GM12878 (cell line): ENCODE data around the gene EPB41L4A. TPM values are rescaled to one million over a fixed set of nuclear protein-coding genes. Genes with fewer than 3 reads are reported as not detected.

ENCODE experiments used
- ATAC-seq: fragments of 200-7000 bp; cut with Tn5 transposase; 3 replicates; pipeline ENCODE4 v1.9.1; 2020; ENCODE audit warnings: mild to moderate bottlenecking, moderate library complexity
- BruUV-seq: library from RNA; stranded (reverse); fragments of 400-500 nt; replicated peaks from 2 replicates; lab custom pipeline; 2021; lab: Mats Ljungman, UMichigan
- CTCF ChIA-PET: fragments of 300-600 bp; sonication (Branson Sonifier 250); formaldehyde crosslinking; extraction: SDS; loops from one replicate; lab custom pipeline; 2021; ENCODE audit warnings: inconsistent platforms; lab: Yijun Ruan, JAX
- POLR2A ChIA-PET: fragments of 350-600 bp; formaldehyde crosslinking; extraction: SDS; loops from one replicate; lab custom pipeline; 2021; ENCODE audit warnings: inconsistent platforms; lab: Charles Lee
- RAD21 ChIA-PET: fragments of 300-600 bp; sonication (Branson Sonifier 250); formaldehyde crosslinking; loops from one replicate; lab custom pipeline; 2023; ENCODE audit warnings: antibody characterized with exemption; ENCODE audit not compliant: unreplicated experiment; lab: Charles Lee
- SMC1A ChIA-PET: fragments of 300-600 bp; sonication (Branson Sonifier 250); formaldehyde crosslinking; loops from one replicate; lab custom pipeline; 2023; ENCODE audit not compliant: unreplicated experiment, uncharacterized antibody; lab: Charles Lee
- DNase-seq: peaks from one replicate; pipeline ENCODE4 v3.0.0-alpha.2; 2011; ENCODE audit warnings: low read depth, low spot score
- FAIRE-seq: peaks from 3 replicates; lab custom pipeline; 2011; peaks lifted over from hg19 to GRCh38; lab: Jason Lieb, UNC
- H2AFZ ChIP-seq: 2 replicates; pipeline ENCODE4 v1.6.0; 2011; ENCODE audit warnings: low read depth, low read length, control low read depth; ENCODE audit not compliant: control insufficient read depth
- H3K27ac ChIP-seq: 2 replicates; pipeline ENCODE4 v1.5.1; 2011; ENCODE audit warnings: control low read depth; ENCODE audit not compliant: control insufficient read depth, insufficient read depth
- H3K27me3 ChIP-seq, 2 experiments: replicated peaks in 1 of 2; 2 replicates each; pipeline versions ENCODE4 v1.6.0 to v1.6.1; 2011; ENCODE audit warnings: low read length in 1 of 2; ENCODE audit not compliant: control insufficient read depth in 2 of 2, insufficient read depth in 2 of 2
- H3K36me3 ChIP-seq, 2 experiments: 2 replicates each; pipeline ENCODE4 v1.5.1; 2011; ENCODE audit warnings: low read length in 1 of 2; ENCODE audit not compliant: control insufficient read depth in 2 of 2, insufficient read depth in 2 of 2
- H3K4me1 ChIP-seq: 2 replicates; pipeline ENCODE4 v1.6.1; 2011; ENCODE audit warnings: mild to moderate bottlenecking, low read length, moderate library complexity, mixed read lengths; ENCODE audit not compliant: control insufficient read depth, insufficient read depth
- H3K4me2 ChIP-seq: 2 replicates; pipeline ENCODE4 v1.6.0; 2011; ENCODE audit warnings: control low read depth; ENCODE audit not compliant: control insufficient read depth, insufficient read depth
- H3K4me3 ChIP-seq: fragments of 200-600 bp; sonication (generic); 2 replicates; pipeline ENCODE4 v1.5.1; 2016
- H3K79me2 ChIP-seq: 2 replicates; pipeline ENCODE4 v1.6.0; 2011; ENCODE audit warnings: low read length; ENCODE audit not compliant: control insufficient read depth, insufficient read depth
- H3K9ac ChIP-seq: 2 replicates; pipeline ENCODE4 v1.8.0; 2011; ENCODE audit warnings: low read length, control low read depth, mixed read lengths; ENCODE audit not compliant: control insufficient read depth, insufficient read depth
- H3K9me3 ChIP-seq: replicated peaks from 3 replicates; pipeline ENCODE4 v1.5.1; 2011; ENCODE audit warnings: mild to moderate bottlenecking, low read length; ENCODE audit not compliant: control insufficient read depth, insufficient read depth
- H4K20me1 ChIP-seq: 2 replicates; pipeline ENCODE4 v1.6.0; 2011; ENCODE audit not compliant: control insufficient read depth, insufficient read depth
- FOS ChIP-seq: IDR thresholded peaks from 3 replicates; pipeline ENCODE4 v1.6.1; 2011; ENCODE audit warnings: borderline replicate concordance; ENCODE audit not compliant: insufficient read length; ENCODE audit errors: extremely low read depth
- IKZF2 ChIP-seq, 2 experiments: fragments of 450-650 bp; IDR thresholded peaks; 2 replicates each; pipeline ENCODE4 v1.6.1; 2017; ENCODE audit warnings: mild to moderate bottlenecking in 2 of 2, moderate library complexity in 2 of 2
- KAT2A ChIP-seq: conservative IDR thresholded peaks from 2 replicates; pipeline ENCODE4 v1.6.1; 2011; ENCODE audit warnings: low read depth, low read length; ENCODE audit not compliant: control insufficient read depth
- KLF5 ChIP-seq: fragments of 450-650 bp; IDR thresholded peaks from 2 replicates; pipeline ENCODE4 v1.6.1; 2014; ENCODE audit warnings: mild to moderate bottlenecking; ENCODE audit not compliant: partially characterized antibody
- NR2C1 ChIP-seq: fragments of 450-650 bp; IDR thresholded peaks from 2 replicates; pipeline ENCODE4 v1.6.1; 2017; ENCODE audit warnings: antibody characterized with exemption, mild to moderate bottlenecking, moderate library complexity
- SPI1 ChIP-seq: IDR thresholded peaks from 2 replicates; pipeline ENCODE4 v1.6.1; 2011; ENCODE audit warnings: low read depth, mild to moderate bottlenecking, low read length, moderate library complexity, borderline replicate concordance; ENCODE audit not compliant: insufficient read depth
- TCF3 ChIP-seq: IDR thresholded peaks from 2 replicates; pipeline ENCODE4 v1.6.1; 2012; ENCODE audit warnings: low read depth, mild to moderate bottlenecking, low read length, borderline replicate concordance; ENCODE audit not compliant: insufficient read depth
- WGBS: methylation state at CpG from one replicate; pipeline ENCODE4 v1.1.6; 2016; ENCODE audit warnings: low lambda C conversion rate; ENCODE audit not compliant: insufficient replicate concordance, insufficient coverage; ENCODE audit errors: missing lambda C conversion rate; 5-methylcytosine and 5-hydroxymethylcytosine counted together
- in situ Hi-C: fragments of 300-500 bp; cut with MboI; formaldehyde crosslinking; loops from 9 replicates; pipeline ENCODE4 v1.14.3; 2018; ENCODE audit warnings: mixed read lengths
- intact Hi-C: fragments of 100-400 bp; cut with micrococcal nuclease; formaldehyde crosslinking; loops from one replicate; pipeline ENCODE4 v1.14.2; 2022; ENCODE audit not compliant: unreplicated experiment
- polyA plus RNA-seq, 11 experiments: library from polyadenylated mRNA; depleted of rRNA in 4 of 11; unstranded in 6 of 11; stranded (reverse) in 5 of 11; fragments of >200 nt; fragmentation: Nextera tagmentation in 4 of 11; fragmentation: Illumina TruSeq in 1 of 11; extraction: Ambion mirVana in 4 of 11; extraction: Trizol in 1 of 11; gene quantifications; 1 replicate in 1 of 11; 2 replicates in 10 of 11; pipeline versions ENCODE4 v1.2.1 to v1.2.3, GENCODE V29; 2011 to 2016; ENCODE audit warnings: inconsistent platforms in 2 of 11, missing spikeins in 2 of 11, low read depth in 1 of 11
- total RNA-seq, 4 experiments: library from RNA; depleted of rRNA in 3 of 4; stranded (reverse); fragments of >200 nt in 3 of 4; fragmentation: Illumina TruSeq in 1 of 4; extraction: Trizol in 1 of 4; gene quantifications; 2 replicates each; pipeline versions ENCODE4 v1.2.1 to v1.2.3, GENCODE V29; 2013 to 2021
- TF ChIP-seq, protein P1 (sequence below): fragments of 450-650 bp; IDR thresholded peaks from 2 replicates; pipeline ENCODE4 v1.6.1; 2016; ENCODE audit warnings: mild to moderate bottlenecking, moderate library complexity, borderline replicate concordance
- TF ChIP-seq, protein P2 (sequence below): IDR thresholded peaks from 2 replicates; pipeline ENCODE4 v1.6.1; 2012; ENCODE audit warnings: mild to moderate bottlenecking, low read depth, low read length
- TF ChIP-seq, protein P3 (sequence below): fragments of 450-650 bp; IDR thresholded peaks from 2 replicates; pipeline ENCODE4 v1.6.1; 2016; ENCODE audit warnings: mild to moderate bottlenecking
- TF ChIP-seq, protein P4 (sequence below): fragments of 450-650 bp; IDR thresholded peaks from 2 replicates; pipeline ENCODE4 v1.6.1; 2018; ENCODE audit warnings: mild to moderate bottlenecking, low read depth, moderate library complexity; ENCODE audit not compliant: partially characterized antibody

Gene EPB41L4A
- total and polyA plus RNA-seq, 10 of the 15 experiments (the other 5 are each of a cell fraction or from before 2014, with no cell fraction given): 0.10 to 0.67 (median 0.30) TPM

DNA sequence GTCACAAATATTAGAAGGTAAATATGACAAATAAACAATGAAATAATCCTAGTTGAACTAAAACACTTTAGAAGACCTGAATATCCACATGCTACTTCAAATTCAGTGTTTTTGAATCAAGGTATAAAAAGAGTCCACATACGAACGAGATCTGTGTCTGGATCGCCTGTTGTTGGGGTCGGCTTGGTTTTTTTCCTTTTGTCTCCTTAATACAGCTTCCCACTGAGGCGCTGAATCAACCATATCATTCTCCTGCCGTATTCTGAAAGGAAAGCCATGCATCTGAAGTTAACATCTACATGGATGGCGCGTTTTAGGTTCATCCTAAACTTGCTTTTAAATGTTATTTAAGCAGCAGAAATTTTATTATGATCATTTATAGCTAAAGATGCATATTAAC lies 235.2 kb downstream of the EPB41L4A start:
- no peaks in the 10 kb centered on the region for H3K36me3 ChIP-seq
- no peak overlapping the region for H3K27ac ChIP-seq
- H3K79me2 ChIP-seq: no peaks in the 10 kb centered on the region
- no peaks in the 10 kb centered on the region for H3K4me1 ChIP-seq
- in situ Hi-C loops (no loop called here), intact Hi-C loops (no loop called here)
- SMC1A ChIA-PET: interaction anchor here (1.5 kb wide), 1 partner anchor 8 kb away, joined by 7 read pairs; no protein-coding TSS in a partner anchor
- no peaks in the 10 kb centered on the region; a peak in 2 of 4 replicates for H3K27me3 ChIP-seq
- POLR2A ChIA-PET: no interaction called here
- H3K9me3 ChIP-seq: no peaks in the 10 kb centered on the region
- RAD21 ChIA-PET: interaction anchor here (0.6 kb wide), 1 partner anchor 237 kb away, joined by 3 read pairs; no protein-coding TSS in a partner anchor
- FAIRE-seq: no peak
- CTCF ChIA-PET: interaction anchor here (0.8 to 3.9 kb wide), 4 partner anchors 9 to 345 kb away, joined by 3 to 23 read pairs (median 4); no protein-coding TSS in a partner anchor
- H3K9ac ChIP-seq: no peak overlapping the region
- H2AFZ ChIP-seq: no peak overlapping the region
- no peak for ATAC-seq
- H4K20me1 ChIP-seq: no peaks in the 10 kb centered on the region
- no peak for DNase-seq
- H3K4me2 ChIP-seq: no peak overlapping the region
- no TSS peak for BruUV-seq
- no peak overlapping the region for H3K4me3 ChIP-seq
- 59% methylated on average over 8 of the region's 8 CpGs for WGBS
- TF ChIP-seq, protein P1, sequence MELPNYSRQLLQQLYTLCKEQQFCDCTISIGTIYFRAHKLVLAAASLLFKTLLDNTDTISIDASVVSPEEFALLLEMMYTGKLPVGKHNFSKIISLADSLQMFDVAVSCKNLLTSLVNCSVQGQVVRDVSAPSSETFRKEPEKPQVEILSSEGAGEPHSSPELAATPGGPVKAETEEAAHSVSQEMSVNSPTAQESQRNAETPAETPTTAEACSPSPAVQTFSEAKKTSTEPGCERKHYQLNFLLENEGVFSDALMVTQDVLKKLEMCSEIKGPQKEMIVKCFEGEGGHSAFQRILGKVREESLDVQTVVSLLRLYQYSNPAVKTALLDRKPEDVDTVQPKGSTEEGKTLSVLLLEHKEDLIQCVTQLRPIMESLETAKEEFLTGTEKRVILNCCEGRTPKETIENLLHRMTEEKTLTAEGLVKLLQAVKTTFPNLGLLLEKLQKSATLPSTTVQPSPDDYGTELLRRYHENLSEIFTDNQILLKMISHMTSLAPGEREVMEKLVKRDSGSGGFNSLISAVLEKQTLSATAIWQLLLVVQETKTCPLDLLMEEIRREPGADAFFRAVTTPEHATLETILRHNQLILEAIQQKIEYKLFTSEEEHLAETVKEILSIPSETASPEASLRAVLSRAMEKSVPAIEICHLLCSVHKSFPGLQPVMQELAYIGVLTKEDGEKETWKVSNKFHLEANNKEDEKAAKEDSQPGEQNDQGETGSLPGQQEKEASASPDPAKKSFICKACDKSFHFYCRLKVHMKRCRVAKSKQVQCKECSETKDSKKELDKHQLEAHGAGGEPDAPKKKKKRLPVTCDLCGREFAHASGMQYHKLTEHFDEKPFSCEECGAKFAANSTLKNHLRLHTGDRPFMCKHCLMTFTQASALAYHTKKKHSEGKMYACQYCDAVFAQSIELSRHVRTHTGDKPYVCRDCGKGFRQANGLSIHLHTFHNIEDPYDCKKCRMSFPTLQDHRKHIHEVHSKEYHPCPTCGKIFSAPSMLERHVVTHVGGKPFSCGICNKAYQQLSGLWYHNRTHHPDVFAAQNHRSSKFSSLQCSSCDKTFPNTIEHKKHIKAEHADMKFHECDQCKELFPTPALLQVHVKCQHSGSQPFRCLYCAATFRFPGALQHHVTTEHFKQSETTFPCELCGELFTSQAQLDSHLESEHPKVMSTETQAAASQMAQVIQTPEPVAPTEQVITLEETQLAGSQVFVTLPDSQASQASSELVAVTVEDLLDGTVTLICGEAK: no peak
- TF ChIP-seq IKZF2 (IDR thresholded peaks at IDR 0.05) (no peak), FOS (no peak), TCF3 (no peak), SPI1 (no peak), KLF5 (no peak), NR2C1 (no peak), KAT2A (no peak)
- TF ChIP-seq, protein P2, sequence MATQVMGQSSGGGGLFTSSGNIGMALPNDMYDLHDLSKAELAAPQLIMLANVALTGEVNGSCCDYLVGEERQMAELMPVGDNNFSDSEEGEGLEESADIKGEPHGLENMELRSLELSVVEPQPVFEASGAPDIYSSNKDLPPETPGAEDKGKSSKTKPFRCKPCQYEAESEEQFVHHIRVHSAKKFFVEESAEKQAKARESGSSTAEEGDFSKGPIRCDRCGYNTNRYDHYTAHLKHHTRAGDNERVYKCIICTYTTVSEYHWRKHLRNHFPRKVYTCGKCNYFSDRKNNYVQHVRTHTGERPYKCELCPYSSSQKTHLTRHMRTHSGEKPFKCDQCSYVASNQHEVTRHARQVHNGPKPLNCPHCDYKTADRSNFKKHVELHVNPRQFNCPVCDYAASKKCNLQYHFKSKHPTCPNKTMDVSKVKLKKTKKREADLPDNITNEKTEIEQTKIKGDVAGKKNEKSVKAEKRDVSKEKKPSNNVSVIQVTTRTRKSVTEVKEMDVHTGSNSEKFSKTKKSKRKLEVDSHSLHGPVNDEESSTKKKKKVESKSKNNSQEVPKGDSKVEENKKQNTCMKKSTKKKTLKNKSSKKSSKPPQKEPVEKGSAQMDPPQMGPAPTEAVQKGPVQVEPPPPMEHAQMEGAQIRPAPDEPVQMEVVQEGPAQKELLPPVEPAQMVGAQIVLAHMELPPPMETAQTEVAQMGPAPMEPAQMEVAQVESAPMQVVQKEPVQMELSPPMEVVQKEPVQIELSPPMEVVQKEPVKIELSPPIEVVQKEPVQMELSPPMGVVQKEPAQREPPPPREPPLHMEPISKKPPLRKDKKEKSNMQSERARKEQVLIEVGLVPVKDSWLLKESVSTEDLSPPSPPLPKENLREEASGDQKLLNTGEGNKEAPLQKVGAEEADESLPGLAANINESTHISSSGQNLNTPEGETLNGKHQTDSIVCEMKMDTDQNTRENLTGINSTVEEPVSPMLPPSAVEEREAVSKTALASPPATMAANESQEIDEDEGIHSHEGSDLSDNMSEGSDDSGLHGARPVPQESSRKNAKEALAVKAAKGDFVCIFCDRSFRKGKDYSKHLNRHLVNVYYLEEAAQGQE: no peak
- TF ChIP-seq, protein P3, sequence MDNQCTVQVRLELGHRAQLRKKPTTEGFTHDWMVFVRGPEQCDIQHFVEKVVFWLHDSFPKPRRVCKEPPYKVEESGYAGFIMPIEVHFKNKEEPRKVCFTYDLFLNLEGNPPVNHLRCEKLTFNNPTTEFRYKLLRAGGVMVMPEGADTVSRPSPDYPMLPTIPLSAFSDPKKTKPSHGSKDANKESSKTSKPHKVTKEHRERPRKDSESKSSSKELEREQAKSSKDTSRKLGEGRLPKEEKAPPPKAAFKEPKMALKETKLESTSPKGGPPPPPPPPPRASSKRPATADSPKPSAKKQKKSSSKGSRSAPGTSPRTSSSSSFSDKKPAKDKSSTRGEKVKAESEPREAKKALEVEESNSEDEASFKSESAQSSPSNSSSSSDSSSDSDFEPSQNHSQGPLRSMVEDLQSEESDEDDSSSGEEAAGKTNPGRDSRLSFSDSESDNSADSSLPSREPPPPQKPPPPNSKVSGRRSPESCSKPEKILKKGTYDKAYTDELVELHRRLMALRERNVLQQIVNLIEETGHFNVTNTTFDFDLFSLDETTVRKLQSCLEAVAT: no peak
- TF ChIP-seq, protein P4, sequence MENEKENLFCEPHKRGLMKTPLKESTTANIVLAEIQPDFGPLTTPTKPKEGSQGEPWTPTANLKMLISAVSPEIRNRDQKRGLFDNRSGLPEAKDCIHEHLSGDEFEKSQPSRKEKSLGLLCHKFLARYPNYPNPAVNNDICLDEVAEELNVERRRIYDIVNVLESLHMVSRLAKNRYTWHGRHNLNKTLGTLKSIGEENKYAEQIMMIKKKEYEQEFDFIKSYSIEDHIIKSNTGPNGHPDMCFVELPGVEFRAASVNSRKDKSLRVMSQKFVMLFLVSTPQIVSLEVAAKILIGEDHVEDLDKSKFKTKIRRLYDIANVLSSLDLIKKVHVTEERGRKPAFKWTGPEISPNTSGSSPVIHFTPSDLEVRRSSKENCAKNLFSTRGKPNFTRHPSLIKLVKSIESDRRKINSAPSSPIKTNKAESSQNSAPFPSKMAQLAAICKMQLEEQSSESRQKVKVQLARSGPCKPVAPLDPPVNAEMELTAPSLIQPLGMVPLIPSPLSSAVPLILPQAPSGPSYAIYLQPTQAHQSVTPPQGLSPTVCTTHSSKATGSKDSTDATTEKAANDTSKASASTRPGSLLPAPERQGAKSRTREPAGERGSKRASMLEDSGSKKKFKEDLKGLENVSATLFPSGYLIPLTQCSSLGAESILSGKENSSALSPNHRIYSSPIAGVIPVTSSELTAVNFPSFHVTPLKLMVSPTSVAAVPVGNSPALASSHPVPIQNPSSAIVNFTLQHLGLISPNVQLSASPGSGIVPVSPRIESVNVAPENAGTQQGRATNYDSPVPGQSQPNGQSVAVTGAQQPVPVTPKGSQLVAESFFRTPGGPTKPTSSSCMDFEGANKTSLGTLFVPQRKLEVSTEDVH: no peak
